ENCODE results near the gene HDGFL3. TPM values are rescaled to one million over a fixed set of nuclear protein-coding genes. Genes with fewer than 3 reads are reported as not detected.
"Not testable (repeated sequence)": the region's sequence is repeated elsewhere in the genome, so short reads cannot be mapped to it uniquely, and the experiment has no call there.

Gene HDGFL3
- total RNA-seq, 1 donor from 2014 or later, result 92.2 TPM

DNA sequence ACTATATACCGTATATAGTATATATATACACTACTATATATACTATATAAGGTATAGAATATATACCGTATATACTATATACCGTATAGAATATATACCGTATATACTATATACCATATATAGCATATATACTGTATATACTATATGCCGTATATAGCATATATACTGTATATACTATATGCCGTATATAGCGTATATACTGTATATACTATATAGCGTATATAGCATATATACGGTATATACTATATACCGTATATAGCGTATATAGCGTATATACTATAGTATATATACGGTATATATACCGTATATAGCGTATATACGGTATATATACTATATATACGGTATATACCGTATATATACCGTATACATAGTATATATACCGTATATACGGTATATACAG is 22.6 kb upstream of the HDGFL3 start:
- no peak for TF ChIP-seq CTCF (IDR thresholded peaks at IDR 0.05; ENCODE audit: unreplicated experiment)
- no peak for DNase-seq (ENCODE audit: low spot score in 2 of 2, unreplicated experiment in 2 of 2)
- peaks cover 20% of the 10 kb centered on the region for H3K9me3 Mint-ChIP-seq
- no peak overlapping the region for H3K27ac Mint-ChIP-seq
- no peak overlapping the region for H3K4me3 Mint-ChIP-seq
- H3K4me1 Mint-ChIP-seq, result no peaks in the 10 kb centered on the region
- H3K27me3 Mint-ChIP-seq (ENCODE audit: low read depth), result no peaks in the 10 kb centered on the region
- no peaks in the 10 kb centered on the region for H3K36me3 Mint-ChIP-seq

- no peaks in the 10 kb centered on the region for H3K27me3 Mint-ChIP-seq (ENCODE audit: low read depth)
- H3K4me3 Mint-ChIP-seq, result no peak overlapping the region
- H3K27ac Mint-ChIP-seq, result no peak overlapping the region
Measured at GRCh38 chr15:83225449-83225848, 17.8 kb upstream of the HDGFL3 start.

DNA sequence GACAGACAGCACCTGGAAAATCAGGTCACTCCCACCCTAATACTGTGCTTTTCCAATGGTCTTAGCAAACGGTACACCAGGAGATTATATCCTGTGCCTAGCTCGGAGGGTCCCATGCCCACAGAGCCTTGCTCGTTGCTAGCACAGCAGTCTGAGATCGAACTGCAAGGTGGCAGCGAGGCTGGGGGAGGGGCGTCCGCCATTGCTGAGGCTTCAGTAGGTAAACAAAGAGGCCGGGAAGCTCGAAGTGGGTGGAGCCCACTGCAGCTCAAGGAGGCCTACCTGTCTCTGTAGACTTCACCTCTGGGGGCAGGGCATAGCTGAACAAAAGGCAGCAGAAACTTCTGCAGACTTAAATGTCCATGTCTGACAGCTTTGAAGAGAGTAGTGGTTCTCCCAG is 14.2 kb upstream of the HDGFL3 start:
- H3K9me3 Mint-ChIP-seq, result peaks cover 60% of the 10 kb centered on the region
- not testable (repeated sequence) for H3K27ac Mint-ChIP-seq; DNase-seq (ENCODE audit: low spot score in 2 of 2, unreplicated experiment in 2 of 2); H3K27me3 Mint-ChIP-seq (ENCODE audit: low read depth); H3K4me1 Mint-ChIP-seq; H3K4me3 Mint-ChIP-seq
- H3K36me3 Mint-ChIP-seq, result peaks cover 24% of the 10 kb centered on the region

More at GRCh38 chr15:83225449-83225848, 17.8 kb upstream of the HDGFL3 start:
- no peak for TF ChIP-seq CTCF (IDR thresholded peaks at IDR 0.05; ENCODE audit: unreplicated experiment)
- Mint-ChIP-seq H3K4me1 (no peaks in the 10 kb centered on the region), H3K36me3 (peaks cover 15% of the 10 kb centered on the region), H3K9me3 (peaks cover 41% of the 10 kb centered on the region)
- DNase-seq (ENCODE audit: low spot score in 2 of 2, unreplicated experiment in 2 of 2), result no peak

- Mint-ChIP-seq H3K9me3 (peaks cover 55% of the 10 kb centered on the region), H3K27me3 (ENCODE audit: low read depth) (no peaks in the 10 kb centered on the region), H3K36me3 (peaks cover 35% of the 10 kb centered on the region), H3K4me1 (no peaks in the 10 kb centered on the region), H3K27ac (no peak overlapping the region), H3K4me3 (no peak overlapping the region)
- no peak for DNase-seq (ENCODE audit: low spot score in 2 of 2, unreplicated experiment in 2 of 2)
- no peak for TF ChIP-seq CTCF (IDR thresholded peaks at IDR 0.05; ENCODE audit: unreplicated experiment)
Measured at GRCh38 chr15:83219026-83219425, 11.4 kb upstream of the HDGFL3 start.

DNA sequence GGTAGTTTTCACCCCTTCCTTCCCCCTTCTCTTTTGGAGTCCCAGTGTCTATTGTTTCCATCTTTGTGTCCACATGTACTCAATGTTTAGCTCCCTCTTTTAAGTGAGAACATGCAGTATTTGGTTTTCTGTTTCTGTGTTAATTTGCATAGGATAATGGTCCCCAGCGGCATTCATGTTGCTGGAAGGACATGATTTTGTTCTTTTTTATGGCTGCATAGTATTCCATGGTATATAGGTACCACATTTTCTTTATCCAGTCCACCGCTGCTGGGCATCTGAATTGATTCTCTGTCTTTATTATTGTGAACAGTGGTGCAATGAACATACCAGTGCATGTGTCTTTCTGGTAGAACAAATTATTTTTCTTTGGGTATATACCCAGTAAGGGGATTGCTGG is 7.7 kb upstream of the HDGFL3 start:
- peaks cover 34% of the 10 kb centered on the region for H3K9me3 Mint-ChIP-seq

DNA sequence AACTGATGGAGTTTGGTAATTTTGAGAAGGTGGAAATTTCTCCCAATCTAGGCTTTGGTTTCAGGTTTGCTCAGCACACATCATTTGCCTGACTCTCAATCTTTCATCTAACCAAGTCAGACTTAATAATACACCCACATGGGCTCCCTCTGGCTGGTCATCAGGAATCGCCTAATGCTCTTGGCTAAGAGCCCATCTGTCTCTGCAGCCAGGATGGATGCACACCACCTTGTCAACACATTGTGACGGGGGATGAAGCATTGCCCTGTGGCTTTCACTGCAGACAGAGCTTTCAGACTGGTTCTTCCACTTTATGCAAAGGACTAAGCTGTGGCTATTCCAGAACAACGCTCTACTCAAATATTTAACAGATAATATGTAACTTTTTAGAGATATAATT is 3.0 kb upstream of the HDGFL3 start:
- H3K36me3 Mint-ChIP-seq, result peaks cover 6% of the 10 kb centered on the region
- TF ChIP-seq CTCF (IDR thresholded peaks at IDR 0.05; ENCODE audit: unreplicated experiment), result no peak
- H3K27me3 Mint-ChIP-seq (ENCODE audit: low read depth), result no peaks in the 10 kb centered on the region
- H3K4me1 Mint-ChIP-seq, result peaks cover 9% of the 10 kb centered on the region
- peaks cover 6% of the 10 kb centered on the region for H3K9me3 Mint-ChIP-seq
- no peak overlapping the region for H3K27ac Mint-ChIP-seq
- no peak overlapping the region for H3K4me3 Mint-ChIP-seq
- DNase-seq (ENCODE audit: low spot score in 2 of 2, unreplicated experiment in 2 of 2), result peak; percentile 28 to 61

More for the DNA sequence above, 7.7 kb upstream of the HDGFL3 start:
- no peak for TF ChIP-seq CTCF (IDR thresholded peaks at IDR 0.05; ENCODE audit: unreplicated experiment)
- Mint-ChIP-seq H3K36me3 (peaks cover 23% of the 10 kb centered on the region), H3K4me1 (no peaks in the 10 kb centered on the region), H3K27me3 (ENCODE audit: low read depth) (no peaks in the 10 kb centered on the region), H3K27ac (no peak overlapping the region), H3K4me3 (no peak overlapping the region)
- DNase-seq (ENCODE audit: low spot score in 2 of 2, unreplicated experiment in 2 of 2), result no peak

Data from mesothelial cell of epicardium (in vitro differentiated cells).